ENCODE results near the gene ALKBH3.
A peak's percentile ranks its signal among the peaks of the same experiment; 100 is the strongest.

Gene ALKBH3

DNA sequence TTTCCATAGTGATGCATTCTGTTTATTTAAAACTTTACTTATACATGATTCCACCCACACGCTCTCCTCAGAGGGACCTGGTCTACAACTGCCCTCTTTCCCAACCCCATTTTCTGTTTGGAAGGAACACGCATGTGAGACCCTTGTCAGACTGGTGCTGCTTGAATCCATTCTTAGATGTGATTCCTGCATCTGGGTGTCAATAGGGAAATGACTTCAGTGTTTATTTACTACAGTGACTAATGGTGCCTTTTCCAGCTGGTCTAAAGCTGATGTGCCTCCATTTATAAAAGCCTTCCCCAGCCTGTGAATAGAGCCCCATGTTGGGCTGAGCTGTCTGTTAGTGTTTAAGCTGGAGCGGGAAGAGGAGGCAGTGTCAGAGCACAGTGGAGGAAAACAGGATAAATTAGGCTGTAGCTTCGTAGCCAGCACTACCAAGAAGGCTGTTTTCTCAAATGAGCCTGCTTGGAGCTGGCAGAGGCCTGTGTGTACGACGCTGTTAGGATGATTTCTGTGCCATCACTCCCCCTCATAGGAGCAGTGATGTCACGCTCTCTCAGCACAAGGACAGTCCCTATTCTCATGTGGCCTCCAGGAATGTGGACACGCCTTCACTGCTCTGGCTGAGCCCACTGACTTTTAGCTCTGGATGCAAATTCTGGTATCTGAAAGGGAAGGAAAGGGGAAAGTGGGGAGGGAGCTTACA is 42.9 kb downstream of the ALKBH3 start:
- DNase-seq, result no peak

DNA sequence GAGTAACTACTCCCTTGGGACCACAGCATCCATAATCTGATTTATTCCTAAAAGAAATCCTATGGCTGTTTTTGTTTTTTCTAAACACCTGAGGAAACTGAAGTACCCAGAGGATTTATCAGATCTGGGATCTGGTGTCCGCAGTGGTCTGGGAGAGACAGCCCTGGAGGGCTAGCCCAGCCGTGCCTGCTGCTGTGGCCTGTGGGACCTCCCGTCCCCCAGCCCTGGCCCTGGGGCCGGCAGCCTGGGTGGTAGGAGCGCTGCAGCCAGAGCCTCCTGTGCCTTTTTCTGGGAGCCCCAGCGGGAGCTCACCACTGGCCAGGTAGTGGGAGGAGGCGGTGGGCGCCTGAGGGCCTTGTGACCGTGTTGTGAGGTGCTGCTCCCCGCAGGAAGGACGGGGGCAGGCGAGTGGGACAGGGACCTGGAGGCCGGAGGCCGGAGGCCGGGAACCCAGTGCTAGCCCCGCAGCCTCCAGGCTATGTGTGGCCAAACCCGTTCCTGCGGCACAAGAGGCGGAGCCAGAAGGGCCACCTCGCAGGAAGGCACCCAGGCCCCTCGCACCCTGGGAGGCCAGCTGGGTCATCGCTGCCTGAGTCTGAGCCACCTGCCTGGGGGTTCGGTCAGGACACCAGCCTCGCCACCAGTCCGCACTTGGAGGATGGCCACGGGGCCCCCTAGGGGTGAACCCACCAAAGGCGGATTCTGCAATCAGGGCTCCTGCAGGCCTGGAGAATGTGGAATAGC is 43.7 kb downstream of the ALKBH3 start:
- no peak for DNase-seq

DNA sequence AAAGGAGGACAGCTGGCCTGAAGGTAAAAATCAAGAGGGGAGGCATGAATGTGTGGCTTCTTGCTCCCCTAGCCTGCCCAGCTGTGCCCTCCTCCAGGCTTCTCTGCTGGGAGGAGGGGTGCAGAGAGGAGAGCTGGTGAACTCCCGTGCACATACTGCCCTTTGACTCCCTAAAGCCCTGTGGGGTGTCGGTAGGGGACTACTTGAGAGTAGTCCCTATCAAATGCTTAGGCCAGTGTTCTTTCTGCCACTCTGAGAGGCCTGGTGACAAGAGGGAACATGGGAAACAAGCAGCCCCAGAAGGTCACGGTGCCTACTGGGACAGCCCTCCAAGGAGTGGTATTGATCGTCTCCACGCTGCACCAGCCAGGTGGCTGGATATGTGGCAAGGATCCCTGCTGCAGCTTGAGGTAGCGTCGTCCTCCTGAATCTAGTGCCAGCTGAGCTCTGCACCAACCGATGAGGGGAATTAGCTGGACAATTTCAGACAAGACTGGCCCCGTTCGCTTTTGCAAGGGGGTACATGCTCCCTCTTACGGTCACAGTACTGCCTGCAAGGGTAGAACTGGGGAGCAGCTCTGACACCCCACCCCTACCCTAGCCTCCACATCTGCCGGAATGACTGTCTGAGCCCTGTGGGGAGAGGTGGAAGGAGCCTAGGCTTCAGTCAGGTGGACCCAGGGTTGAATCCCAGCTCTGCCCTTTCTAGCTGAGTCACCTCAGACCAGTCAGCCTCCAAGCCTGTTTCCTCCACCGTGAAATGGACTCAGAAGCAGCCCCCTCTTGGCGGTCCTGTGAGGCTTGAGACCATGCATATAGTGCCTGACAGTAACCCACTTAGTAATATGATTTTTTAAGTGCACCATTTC is 44.7 kb downstream of the ALKBH3 start:
- no peak for DNase-seq

GRCh38 chr11:43925932-43926505 is 45.4 kb downstream of the ALKBH3 start:
- DNase-seq, result peak; percentile 56

DNA sequence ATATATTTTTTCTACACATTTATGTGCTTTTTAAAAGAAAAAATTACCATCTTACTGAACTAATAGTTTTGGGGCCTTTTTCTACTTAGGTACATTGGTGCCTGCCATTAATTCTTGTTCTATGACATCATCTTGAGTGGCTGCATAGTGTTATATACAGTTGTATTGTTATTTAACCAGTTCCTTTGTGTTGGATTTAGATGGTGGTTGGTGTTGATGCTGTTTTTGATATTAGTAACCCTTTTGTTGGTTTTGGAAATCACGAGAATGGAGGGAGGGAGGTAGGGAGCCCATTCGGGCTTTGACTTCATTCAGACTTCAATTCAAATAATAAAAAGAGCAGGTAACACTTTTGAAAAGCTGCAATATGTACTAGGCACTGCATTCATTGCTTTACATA is 46.4 kb downstream of the ALKBH3 start:
- no peak for DNase-seq

DNA sequence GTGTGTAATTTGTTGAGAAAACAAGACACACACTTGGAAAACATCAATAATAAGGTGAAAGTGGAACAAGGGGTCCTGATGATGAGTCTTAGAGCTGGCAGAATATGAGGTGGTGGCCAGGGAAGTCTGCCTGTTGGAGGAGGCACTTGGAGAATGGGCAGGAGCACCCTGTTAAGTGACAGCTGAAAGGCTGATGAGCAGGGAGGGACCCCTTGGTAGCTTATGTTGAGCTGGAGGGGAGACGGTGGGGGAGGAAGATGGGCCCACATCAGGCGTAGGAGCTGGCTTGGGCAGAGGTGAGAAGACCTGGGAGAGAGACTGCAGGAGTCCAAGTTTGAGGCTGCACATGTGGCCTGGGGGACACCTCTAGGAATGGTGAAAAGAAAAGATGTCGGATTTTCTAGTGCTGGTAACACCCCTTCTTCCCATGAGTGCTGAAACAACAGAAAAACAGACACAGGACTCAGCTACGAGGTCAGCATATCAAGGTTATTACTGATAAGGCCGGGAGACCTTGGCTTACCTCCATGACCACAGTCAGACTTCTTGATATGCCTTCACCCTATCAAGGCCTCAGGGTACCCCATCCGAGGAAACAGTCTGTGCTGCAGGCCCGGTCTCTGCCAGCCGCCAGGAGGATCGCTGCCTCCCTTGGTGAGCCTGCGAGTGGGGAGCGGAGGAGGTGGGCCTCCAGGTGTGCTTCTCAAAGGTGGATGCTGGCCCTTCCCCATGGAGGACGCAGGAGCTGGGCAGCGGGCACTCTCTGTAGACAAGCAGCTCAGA is 47.5 kb downstream of the ALKBH3 start:
- DNase-seq, result no peak

DNA sequence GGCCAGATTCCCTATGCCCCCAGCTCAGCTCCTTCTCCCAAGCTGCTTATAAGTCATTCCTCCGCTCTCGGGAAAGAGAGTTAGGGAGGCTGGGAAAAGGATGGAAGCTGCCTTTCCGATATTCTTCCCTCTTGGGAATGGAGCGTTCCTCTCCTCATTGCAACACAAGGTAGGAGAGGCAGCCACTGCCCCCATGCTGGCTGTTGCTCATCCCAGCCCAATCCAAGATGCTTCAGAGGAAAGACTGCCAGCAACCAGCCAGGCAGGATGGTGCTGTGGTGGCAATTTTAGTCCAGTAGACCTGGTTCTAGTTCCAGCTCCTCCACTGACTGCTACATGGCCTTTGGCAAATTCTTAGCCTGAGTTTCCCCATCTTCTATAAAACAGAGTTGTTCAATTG is 48.1 kb downstream of the ALKBH3 start:
- DNase-seq, result no peak

GRCh38 chr11:43930868-43931716 is 50.5 kb downstream of the ALKBH3 start:
- no peak for DNase-seq

DNA sequence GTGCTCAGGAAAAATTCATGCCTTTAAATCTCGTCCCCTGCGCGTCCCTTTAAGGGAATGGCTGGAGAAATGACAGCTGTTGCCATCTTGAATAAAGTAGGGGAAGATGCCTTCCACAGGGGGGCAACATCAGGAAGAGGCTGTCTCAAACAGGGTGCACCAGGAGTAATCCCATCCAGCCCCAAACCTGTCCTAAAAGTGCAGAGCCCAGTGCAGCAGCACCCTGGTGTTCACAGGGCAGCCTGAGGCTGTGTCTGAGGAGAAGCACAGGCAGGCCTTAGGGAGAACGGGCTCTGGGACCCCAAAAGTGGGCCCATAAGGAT is 51.0 kb downstream of the ALKBH3 start:
- no peak for DNase-seq

DNA sequence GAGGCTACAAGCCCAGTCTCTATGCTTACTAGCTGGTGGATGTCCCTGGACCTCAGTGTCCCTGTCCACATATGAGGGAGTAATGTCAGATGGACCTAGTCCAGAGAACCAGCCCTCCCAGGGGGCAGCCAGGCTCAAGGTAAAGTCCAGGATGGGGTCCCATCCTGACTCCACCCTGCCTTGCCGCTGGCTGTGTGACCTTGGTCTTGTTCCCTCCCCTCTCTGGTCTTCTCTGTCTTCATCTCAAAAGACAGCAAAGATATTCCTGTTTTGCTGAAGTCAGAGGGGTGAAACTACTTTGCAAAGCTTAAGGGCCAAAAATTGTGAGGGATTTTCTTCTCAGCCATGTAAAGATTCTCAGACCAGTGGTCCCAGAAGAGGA is 52.6 kb downstream of the ALKBH3 start:
- DNase-seq, result no peak

DNA sequence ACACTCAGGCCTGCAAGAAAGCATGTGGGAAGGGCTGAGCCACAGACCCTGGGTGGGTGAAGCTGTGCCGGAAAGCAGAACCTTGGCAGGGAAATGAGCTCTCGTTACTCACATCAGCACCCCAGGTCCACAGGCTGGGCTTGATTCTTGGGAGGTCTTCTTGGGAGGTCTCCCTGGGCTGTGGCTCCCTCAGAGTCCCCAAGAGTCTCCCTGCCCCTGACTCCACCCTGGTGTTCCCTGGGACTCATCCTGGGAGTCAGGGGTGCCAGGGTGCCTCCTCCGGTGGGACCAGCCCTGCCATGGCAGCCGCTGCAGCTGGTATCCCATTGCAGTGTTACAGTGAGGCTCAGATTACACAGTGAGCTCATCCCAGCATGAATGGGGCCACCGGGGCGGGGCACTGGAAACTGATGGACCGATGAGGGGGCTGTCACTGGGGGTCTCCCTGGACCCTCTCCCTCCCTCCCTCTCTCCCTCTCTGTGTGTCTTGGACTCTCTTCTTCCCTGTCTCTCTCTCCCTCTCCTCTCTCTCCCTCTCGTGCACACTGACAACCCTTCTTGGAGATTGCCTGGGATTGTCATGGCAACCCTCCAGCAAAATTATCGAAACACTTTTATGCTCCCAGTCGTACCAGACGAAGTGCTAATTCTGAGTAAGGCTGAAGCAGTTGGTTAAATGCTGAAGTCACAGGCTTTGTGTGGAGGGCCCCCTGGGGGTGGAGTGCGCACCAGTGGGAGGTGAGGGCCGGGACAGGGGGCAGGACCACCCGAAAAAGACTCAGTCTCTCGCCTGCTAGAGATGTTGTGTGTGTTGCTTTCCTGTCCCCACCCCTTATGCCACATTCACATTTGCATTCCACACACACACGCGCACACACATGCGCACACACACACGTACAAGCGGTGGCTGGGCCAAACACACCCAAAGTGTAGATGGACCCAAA is 53.2 kb downstream of the ALKBH3 start:
- peak; percentile 74 for DNase-seq

DNA sequence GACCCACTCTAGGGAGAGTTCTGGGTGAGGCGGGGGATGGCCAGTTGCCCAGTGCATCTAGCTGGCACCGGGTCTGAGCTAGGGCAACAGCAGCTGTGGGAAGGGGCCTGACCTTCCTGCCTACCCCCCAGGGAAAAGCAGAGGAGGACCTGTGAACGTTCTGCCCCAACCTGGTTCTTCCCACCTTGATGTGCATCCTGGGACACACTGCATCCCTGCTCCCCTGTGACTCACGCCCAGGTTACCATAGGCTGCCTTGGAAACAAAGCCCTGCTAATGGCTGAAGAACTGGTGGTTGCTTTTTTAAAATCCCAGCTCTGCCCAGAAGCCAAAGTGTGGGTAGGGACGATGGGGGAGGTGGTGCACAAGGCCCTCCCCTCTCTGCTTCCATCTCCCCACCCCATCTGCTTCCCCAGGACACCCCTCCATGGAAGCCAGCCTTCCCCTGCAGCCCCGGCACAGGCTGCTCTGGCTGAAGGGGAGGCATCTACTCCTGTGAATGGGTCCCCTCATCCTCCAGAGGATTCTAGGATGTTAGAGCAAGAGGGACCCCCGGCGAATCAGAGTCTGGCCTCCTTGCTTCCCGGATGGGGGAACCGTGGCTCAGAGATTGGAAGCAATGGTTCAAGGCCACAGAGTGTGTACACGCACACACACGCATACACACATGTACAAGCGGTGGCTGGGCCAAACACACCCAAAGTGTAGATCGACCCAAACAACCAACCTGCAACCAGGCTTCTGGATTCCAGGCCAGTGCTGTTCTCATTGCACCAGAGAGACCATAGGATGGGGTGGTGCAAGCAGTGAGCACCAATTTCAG is 54.2 kb downstream of the ALKBH3 start:
- DNase-seq, result no peak

DNA sequence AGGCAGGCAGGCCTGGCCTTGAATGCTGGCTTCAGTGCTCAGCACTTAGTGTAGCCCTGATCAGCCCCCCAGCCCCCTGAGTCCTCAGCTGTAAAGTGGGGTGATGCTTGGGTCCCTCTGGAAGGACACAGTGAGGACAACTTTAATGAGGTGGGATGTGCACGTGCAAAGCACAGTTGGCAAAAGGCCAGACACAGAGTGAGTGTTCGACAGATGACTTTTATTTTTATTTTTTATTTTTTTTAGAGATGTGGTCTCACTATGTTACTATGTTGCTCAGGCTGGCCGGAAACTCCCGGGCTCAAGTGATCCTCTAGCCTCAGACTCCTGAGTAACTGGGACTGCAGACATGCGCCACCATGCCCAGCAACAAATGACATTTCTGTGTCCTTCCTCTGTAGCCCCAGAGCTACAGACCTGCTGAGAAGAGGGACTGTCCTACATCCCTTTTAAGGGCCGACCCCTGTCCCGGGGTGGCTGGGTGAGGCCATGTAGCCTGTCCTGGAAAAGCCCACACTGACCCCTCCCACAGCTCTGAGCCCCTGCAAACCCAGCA is 54.9 kb downstream of the ALKBH3 start:
- DNase-seq, result no peak

- no peak for DNase-seq
Measured at GRCh38 chr11:43936076-43936475, 55.4 kb downstream of the ALKBH3 start.

DNA sequence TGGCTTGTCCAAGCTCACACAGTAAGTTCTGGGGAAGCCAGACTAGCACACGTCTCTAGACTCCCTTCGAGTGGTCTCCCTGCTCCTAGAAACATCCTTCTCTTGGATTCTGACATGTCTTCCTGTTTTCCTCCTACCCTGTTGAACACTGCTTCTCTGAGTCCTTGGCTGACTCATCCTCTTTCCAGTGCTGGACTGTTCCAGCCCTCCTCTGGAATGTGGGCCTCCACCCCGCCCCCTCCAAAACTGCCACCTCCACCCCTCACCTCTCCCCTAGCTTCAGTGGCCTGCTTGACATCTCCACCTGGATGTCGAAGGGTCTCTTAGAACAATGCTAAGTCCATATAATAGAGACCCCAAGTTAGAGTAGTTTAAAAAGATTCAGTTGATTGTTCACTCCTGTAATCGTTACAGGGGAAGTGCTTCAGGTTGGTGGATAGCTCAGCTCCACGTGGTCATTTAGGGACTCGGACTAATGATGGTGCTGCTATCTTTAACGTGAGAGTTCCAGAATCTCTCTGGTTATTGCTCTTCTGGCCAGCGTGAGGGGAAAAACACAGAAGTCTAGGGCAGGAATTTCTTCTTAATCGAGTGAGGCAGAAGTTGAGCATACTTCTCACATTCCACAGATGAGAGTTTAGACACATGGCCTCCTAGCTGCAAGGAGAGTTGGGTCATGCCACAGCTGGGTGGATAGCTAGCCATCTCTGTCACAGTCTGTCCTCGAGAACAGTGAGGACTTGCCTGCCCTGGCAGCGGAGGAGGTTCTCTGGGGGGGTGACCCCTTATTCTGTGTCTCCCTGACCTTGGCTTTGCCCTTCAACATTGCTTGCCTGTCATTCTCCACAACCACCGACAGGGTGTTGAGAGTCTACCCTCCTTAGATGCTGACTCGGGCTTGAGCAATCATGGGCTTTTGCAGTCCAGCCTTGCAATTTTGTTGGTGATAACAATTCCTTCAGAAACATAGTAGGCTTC is 57.1 kb downstream of the ALKBH3 start:
- no peak for DNase-seq

- DNase-seq, result no peak
Measured at GRCh38 chr11:43941257-43941994, 60.8 kb downstream of the ALKBH3 start.

All from retina (tissue), 1 donor.